Fibroblast of peridontal ligament (primary cell): ENCODE data around the gene TH.

Experiments used
- DNase-seq: peaks from one replicate; pipeline ENCODE4 v3.0.0-alpha.2; 2010; ENCODE audit errors: extremely low read depth

TH gene

DNA sequence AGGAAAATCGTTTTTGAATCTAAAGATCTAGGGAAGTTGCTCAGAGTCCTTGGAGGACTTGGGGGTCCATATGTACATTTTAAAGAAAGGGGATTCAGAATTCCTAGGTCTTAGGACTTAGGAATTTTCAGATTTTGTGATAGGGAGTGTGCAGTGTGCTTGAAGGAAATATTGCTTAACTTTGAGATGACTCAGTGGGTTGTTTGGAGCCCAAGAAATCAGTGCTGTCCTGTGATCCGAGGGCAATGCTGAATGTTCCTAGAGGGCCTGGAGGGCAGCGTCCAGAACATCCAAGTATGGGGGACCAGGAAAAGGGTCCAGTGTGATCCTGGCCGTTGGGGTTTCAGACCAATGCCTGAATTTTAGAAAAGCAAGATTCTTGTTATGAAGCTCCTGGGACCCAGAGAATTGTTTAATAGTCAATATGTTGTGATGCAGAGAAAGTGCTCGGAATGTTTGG, 29.3 kb downstream of the TH start:
- peak; percentile 47 for DNase-seq

DNA sequence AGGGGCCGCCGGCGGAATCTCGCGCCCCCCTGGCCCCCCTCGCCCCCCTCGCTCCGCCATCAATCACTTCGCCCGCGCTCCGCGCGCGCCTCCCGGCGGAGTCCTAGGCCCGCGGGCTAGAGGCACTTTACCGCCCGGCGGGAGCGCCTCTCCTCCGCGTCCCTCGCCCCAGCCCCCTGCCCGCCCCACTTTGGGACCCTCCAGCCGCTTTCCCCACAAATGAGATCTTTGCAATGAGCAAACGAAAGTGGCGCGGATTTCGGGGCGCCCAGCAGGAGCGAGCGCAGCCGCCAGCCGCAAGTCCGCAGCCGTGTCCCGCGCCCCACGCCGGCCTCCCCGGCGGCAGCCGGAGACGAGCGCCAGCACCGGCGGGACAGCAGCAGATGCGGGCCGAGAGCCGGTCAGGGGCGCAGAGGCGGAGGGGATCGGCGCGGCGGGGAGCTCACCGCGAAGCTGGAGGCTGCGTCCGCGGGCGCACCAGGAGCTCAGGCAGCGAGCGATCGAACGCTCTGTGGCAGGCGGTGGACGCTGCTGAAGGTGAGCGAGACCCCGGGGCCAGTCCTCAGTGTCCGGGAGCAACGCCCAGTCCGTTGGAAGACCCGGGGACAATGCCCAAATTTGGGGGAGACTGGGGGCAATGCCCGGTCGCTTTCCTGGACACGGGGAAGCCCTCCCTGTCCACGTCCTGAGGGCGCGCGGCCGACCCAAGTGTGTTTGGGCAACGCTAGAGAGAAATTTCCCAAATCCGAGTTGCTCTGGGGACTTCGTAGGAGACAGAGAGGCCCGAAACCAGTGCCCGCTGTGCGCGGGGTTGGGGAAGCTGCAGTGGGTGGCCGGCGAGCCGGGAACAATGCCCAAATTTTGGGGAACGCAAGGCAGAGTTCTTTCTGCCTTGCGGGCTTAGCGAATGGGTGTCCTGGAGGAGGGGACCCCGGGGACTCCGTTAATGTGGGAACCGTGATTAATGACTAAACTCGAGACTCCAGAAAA, 30.9 kb downstream of the TH start:
- DNase-seq = no peak

DNA sequence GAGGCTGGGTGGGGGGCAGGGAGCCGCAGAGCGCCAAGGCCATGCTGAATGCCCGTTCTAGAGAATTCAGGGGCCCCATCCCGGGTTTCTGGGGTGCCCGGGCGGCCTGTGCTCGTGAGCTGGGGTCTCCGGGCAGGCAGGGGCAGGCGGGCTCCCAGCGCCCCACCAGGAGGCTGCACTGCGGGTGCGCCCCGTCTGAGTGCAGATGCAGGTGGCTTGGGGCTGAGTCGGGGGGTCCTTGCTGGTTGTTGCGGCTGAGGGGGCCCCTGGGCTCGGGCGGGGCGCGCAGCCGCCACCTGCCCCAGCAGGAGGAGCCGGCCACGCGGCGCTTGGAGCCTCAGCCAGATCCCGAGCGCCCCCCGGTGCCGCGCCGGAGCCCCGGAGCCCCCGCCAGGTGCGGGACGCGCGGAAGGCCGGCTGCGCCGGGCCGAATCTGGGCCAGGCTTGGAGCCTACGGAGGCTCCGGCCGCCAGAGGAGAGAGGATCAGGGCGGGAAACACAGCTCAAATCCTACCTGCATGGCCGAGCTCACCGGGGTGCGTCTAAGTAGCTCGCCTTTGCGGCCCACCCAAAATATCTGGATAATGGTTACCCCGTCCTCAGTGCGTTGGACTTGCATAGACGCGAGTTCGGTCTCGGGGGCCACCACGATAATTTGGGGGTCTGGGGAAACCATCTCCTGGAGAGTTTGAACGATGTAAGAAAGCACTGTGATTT, 31.8 kb downstream of the TH start:
- DNase-seq = no peak

DNA sequence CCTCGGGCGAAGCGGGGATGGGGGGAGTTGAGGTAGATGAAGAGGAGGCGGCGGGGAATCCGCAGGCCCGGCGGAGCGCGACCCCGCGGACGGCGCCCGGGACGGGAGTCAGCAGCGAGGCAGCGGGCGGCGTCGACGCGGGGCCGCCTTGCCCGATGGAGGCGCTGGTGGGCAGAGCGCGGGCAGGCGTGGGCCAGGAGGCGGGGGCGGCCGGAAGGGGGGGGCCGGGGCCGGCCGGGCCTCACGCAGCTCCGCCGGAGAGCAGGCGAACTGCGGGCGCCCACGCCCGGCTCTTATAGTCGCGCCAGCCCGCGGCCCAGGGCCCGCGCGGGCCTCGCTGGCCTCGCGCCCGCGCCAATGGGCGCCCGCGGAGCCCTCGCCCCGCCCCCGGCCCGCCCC, 32.5 kb downstream of the TH start, which contains the start of gene IGF2:
TSS of gene IGF2 (minus strand) at position 267 of the 399 bp plus-strand sequence. CDS start 3,866 bp downstream, outside the sequence.
- no peak for DNase-seq

DNA sequence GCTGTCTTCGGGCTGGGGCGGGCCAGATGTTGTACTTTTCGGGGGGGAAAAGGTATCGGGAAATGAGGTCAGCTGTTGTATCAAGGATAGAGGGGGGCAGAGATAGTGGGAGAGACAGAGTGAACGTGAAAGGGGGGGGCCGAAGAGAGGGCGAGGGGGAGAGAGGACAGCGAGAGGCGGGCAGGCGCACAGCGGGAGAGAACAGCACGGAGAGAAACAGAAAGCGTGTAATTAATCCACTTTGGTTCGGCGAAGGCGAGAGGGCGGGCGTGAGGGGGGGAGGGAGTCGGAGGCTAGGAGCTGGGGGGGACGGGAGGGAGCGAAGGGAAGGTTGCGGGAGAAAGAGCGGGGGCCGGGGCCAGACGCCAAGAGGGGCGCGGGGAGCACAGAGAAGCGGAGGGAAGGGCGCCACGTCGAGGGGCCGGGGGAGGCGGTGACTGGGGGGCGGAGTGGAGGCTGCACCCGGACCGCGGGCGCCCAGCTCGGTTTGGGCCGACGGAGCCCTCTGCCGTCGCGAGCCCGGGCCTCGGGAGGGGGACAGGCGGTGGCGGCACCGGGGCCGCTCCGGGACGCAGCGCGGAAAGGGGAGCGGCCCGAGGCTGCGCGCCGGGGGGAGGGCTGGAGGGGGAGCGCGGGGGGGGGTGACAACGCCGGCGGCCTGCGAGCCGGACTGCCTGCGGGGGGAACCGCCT, 33.0 kb downstream of the TH start:
- DNase-seq = no peak

DNA sequence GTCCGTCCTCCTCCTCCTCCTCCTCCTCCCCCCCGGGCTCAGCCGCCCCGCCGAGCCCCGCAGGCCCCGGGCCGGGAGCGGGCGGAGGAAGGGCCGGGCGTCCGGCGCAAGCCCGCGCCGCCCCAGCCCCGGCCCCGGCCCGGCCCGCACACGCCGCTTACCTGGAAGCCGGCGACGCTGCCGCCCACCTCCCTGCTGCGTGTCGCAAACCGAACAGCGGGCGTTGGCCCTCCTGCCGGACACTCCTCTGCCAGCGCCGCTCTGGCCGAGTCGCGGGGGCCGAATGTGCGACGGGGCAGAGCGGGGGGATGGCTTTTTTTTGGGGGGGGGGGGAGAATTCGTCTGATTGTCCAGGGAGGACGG, 33.6 kb downstream of the TH start:
- DNase-seq = no peak

DNA sequence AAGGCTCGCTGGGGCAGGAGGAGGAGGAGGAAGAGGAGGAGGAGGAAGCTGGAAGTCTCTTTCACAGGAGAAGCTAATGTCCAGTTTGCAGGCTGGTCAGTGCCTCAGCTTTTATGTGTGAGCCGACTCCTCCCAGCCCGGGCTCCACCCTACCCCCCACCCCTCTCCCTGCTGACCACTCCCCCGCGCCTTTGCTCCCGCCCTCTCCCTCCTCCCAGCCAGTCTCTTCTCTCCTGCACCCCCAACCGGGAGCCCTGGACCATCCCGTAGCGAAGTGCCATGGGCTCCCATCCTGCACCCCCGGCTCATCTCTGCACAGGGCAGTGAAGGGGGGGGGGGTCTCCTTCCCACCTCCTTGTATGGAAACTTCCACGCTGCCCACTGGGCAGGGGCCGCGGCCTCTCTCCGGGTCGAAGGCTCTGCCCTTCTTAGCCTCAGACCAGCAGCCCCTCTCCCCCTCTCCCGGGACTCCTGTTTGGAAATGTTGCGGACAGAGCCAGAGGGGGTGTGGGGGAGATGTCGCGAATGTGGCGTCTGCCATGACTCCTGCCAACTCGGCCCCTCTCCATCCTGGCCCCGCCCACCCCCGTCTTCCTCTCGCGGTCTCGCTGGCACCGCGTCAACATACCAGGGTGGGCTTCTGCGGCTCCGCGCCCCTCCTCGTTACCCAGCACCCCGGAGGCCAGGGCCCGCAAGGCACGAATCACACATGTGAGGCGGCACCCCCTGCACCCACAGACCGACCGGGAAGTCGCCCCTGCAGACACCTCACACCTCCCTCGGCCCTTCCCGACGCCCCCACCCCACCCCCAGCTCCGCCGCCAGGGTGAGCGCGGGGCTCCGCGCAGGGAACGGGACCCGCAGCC, 34.2 kb downstream of the TH start:
- peak; percentile 10 for DNase-seq

DNA sequence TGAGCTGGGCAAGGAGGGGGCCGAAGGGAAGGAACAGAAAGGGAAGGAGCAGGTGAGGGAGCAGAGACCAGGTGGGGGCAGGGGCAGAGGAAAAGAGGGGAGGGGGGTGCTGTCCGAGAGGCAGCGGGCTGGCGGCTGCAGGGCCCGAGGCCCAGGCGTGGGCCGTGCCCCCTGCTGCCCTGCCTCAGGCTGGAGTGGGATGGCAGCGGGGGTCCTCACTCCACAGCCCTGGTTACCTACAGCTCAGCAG, 34.7 kb downstream of the TH start:
- DNase-seq = no peak

DNA sequence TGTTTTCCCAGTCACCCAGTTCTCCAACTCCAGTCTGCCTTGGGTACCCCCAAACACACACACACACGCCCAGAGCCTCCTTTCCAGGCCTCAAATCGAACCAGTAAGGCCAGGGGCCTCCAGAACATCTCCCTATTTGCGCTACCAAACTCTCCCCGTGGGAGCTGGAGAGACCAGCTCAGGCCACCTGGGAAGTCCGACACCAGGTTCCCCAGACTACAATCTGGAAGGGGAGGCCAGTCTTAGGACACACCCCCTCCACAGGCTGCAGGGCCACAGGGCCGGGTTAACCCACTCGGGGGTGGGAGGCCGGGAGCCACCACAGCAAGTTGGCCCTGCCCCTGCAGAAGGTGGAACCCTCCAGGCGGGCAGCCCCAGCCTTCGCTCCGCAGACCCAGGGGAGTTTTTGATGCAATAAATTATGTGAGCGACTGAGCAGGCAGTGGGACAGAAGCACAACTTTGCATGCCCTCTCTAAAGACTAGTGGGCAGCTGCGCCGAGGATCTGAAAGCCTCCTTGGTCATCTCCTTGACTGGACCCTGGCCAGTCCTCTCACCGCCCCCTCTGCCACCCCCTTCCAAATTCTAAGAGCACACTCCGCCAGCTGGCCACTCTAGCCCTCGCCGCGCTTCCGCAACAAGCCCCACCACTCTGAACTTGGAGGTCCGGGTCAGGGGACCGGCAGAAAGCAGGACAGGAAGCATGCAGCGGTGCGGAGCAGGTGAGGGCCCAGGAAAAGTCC, 35.2 kb downstream of the TH start:
- DNase-seq = no peak

DNA sequence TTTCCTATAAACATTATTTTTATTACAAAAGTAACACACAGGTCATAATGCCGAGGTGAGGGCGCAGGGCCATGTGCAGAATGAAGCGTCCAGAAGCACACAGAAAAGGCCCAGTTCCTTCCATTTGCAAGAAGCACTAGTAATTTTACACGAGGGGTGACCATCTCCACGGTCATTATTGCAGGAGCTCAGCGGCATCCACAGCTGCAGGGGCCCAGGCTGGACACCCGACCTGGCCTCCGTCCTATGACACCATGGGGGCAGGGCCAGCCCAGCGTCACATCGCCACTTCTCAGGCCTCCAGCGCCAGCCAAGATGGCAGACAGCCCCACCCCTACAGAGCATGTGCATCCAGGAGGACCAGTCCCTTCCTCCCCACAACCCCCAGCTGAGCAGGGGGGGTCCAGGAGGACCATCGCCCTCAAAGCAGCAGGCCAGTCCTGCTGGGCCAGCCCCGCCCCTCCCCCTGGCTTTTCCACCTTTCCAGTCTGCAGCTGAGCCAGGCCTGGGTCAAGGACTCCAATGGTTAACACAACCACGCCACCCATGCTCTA, 35.9 kb downstream of the TH start:
- DNase-seq = no peak

DNA sequence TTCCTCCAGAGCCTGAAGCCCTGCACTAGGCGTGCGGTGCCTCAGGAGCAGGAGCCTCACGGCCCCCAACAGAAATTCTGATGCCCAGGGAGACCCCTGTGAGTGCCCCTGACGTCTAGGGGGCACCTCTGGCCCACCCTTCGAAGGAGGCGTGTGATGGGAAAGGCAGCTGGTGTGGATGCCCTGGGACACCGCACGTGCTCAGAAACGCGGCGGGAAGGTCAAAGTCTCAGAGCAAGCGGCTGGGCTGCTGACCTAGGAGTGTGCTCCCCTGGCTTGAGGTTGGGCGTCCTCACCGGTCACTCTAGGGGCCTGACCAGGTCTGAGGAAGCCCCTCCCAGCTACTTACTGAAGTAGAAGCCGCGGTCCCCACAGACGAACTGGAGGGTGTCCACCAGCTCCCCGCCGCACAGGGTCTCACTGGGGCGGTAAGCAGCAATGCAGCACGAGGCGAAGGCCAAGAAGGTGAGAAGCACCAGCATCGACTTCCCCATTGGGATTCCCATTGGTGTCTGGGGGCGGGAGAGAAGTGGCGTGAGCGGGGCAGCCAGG, 36.5 kb downstream of the TH start:
- DNase-seq = no peak

DNA sequence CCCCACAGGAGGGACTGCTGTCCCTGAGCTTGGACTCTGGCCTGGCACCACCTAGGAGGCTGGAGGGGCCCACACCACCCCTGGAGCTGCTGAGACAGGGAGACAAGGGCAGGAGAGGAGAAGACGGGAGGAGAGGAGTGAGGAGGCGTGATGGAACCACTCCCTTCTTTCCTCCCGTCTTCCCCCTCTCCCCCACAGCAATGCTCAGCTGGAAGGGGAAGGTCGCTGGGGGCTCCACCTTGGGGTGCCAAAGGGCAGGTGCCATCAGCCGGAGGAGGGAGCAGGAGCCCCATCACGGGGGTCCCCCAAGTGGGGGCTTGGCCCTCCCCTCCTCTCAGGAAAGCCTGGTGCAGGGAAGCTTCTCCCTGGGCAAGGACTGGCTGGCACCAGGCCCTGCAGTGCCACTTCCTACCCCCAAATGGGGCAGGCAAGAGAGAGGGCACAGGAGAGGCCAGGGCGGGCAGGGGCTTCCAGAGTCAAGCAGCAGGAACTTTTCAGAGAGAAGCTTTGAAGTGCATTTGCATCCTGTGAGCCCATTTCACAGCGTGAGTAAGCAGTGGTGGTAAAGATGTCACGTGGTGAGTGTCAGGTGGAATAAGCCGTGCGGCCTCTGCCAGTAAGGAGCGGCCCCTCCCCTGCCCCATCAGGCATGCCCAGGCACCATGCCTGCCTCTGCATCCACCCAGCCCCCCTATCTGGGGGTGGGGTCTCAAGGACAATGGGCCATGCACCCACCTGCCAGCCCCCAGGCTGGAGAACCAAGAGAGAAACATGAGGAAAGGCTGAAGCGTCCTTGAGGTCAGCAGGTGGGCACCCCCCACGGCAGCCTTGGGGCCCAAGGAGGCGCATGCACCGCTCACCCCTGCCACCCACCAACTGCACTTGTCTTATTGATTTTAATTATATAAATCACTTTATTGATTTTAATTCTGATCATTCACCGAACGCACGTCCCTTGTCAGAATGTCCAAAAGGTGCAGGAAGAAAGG, 37.3 kb downstream of the TH start:
- DNase-seq = no peak

DNA sequence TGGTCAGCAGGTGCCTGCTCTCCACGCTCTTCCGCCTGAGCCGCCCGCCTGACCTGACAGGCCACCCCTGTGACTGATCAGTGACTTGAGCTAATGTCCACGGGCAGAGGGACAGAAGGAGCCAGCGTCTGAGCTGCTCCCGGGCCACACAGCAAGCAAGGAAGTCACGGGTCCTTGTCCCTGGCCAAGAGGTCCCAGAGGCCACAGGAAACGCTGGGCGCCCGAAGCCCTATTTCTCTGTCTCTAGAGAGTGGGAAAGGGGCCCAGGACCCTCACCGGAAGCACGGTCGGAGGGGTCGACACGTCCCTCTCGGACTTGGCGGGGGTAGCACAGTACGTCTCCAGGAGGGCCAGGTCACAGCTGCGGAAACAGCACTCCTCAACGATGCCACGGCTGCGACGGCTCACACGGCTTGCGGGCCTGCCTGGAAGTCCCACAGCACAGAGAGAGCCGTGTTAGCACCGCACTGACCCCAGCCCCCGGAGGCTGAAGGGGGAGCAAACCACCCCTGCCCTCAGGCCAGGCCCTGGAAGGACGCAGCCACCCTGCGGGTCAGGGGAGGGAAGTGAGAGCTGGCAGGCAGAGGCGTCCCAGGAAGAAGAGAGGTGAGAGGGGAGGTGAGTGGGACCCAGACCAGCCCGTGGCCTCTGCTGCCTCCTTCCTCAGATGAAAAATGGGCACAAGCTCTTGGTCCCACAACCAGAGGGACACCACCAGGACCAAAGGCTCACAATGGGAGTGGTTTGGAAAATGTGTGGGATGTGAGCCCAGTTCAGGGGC, 38.2 kb downstream of the TH start:
- DNase-seq = no peak

DNA sequence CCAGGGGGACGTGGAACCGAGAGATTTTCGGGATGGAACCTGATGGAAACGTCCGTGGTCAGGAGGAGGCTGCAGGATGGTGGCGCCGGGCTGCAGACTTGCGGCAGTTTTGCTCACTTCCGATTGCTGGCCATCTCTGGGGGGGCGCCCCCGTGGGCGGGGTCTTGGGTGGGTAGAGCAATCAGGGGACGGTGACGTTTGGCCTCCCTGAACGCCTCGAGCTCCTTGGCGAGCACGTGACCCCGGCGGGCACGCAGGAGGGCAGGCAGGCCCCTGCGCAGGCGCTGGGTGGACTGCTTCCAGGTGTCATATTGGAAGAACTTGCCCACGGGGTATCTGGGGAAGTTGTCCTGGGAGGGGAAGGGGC, 38.8 kb downstream of the TH start:
- DNase-seq = no peak

DNA sequence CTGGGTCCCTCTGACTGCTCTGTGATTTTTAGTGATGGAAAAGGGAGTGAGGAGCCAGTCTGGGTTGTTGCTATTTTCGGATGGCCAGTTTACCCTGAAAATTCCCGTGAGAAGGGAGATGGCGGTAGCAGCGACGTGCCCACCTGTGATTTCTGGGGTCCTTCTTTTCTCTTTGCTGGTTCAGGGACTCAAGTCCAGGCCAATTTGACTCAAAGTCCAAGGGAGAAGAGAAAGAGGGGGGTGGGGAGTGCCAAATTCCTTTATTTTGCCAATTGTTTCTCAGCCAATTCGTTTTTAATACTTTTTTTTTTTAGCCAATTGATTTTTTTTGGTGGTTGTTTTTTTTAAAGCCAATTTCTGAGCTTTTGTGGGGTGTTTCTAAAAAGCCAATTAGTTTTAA, 39.4 kb downstream of the TH start:
- no peak for DNase-seq

DNA sequence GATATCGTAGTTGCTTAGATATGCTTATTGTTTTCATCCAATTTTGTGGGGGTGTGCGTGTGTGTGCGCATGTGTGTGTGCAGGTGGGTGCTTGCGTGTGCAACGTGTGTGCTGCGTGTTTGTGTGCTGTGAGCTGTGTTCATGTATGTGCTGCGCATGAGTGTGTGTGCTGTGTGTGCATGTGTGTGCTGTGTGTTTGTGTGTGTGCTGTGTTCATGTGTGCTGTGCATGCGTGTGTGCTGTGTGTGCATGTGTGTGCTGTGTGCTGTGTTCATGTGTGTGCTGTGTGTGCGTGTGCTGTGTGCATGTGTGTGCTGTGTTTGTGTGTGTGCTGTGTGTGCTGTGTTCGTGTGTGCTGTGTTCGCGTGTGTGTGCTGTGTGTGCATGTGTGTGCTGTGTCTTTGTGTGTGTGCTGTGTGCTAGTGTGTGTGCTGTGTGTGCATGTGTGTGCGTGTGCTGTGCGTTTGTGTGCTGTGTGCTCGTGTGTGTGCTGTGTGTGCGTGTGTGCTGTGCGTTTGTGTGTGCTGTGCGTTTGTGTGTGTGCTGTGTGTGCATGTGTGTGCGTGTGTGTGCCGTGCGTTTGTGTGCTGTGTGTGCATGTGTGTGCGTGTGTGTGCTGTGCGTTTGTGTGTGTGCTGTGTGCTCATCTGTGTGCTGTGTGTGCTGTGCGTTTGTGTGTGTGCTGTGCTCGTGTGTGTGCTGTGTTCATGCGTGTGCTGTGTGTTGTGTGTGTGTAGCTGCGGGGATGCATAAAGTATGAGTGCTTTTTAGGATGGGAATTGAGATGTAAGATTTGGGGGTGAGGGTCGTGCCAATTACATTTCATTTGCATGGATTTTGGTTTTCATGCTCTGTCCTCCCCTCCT, 40.0 kb downstream of the TH start:
- DNase-seq = no peak

DNA sequence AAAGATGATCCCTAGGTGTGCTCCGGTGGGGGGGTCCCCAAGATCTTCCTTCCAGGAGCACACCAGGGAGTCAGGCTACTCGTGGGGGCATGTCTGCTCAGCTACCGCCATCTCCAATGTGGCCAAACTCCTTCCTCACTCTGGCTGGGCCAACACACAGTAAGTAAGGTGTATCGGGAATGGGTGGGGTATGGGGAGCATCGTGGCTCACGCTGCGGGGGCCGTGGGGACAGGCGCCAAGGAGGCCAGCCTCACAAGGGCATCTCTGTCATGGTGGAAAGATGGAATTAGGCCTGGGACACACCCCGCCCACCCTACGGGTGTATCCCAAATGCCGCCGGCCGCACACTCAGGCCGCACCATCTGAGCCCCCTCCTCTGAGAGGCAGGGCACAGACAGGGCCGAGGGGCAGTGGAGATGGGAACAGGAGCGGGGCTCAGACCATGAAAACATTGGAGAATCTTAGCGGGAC, 40.7 kb downstream of the TH start:
- DNase-seq = no peak
